Right lobe of liver (tissue), 6 donors: ENCODE data around the gene B4GALT1. TPM values are rescaled to one million over a fixed set of nuclear protein-coding genes. Genes with fewer than 3 reads are reported as not detected.

Experiments
- ATAC-seq, 4 donors: fragments of 200-7000 bp; cut with Tn5 transposase; one replicate each; pipeline ENCODE4 v1.9.1; 2020; ENCODE audit warnings: mild to moderate bottlenecking in 4 of 4, moderate library complexity in 4 of 4
- DNase-seq, 3 donors: peaks; one replicate each; pipeline ENCODE4 v3.0.0-alpha.2; 2020
- H3K27ac ChIP-seq, 3 donors: fragments of 200-600 bp; one replicate each; pipeline ENCODE4 v1.8.0; 2022
- H3K27me3 ChIP-seq, 2 donors: fragments of 200-600 bp; one replicate each; pipeline ENCODE4 v1.8.0; 2022
- H3K36me3 ChIP-seq, 4 donors: fragments of 200-600 bp; sonication (generic) in 1 of 4; one replicate each; pipeline versions ENCODE4 v1.5.1 to v1.8.0; 2017 to 2022; ENCODE audit warnings: control low read depth in 1 of 4
- H3K4me1 ChIP-seq, 4 donors: fragments of 200-600 bp; sonication (generic) in 1 of 4; one replicate each; pipeline versions ENCODE4 v1.5.1 to v1.8.0; 2017 to 2022; ENCODE audit warnings: control low read depth in 1 of 4
- H3K4me3 ChIP-seq, 3 donors: fragments of 200-600 bp; one replicate each; pipeline ENCODE4 v1.8.0; 2022
- H3K9me3 ChIP-seq, 4 donors: fragments of 200-600 bp; sonication (generic) in 1 of 4; one replicate each; pipeline versions ENCODE4 v1.5.1 to v1.8.0; 2017 to 2022; ENCODE audit warnings: control low read depth in 1 of 4
- CTCF ChIP-seq, 4 donors: fragments of 200-600 bp in 3 of 4; fragments of 450-650 bp in 1 of 4; IDR thresholded peaks; one replicate each; pipeline versions ENCODE4 v1.5.1 to v1.8.0; 2016 to 2022; ENCODE audit warnings: antibody characterized with exemption in 4 of 4, mild to moderate bottlenecking in 2 of 4
- POLR2A ChIP-seq: fragments of 450-650 bp; IDR thresholded peaks from one replicate; pipeline ENCODE4 v1.6.1; 2017; ENCODE audit warnings: antibody characterized with exemption, mild to moderate bottlenecking
- WGBS: methylation state at CpG from one replicate; pipeline ENCODE4 v1.1.6; 2018; ENCODE audit warnings: low coverage, low lambda C conversion rate; ENCODE audit not compliant: insufficient coverage; ENCODE audit errors: missing lambda C conversion rate; 5-methylcytosine and 5-hydroxymethylcytosine counted together
- intact Hi-C, 2 donors: fragments of 100-400 bp; cut with DNase I; formaldehyde crosslinking; loops; one replicate each; pipeline versions ENCODE4 v1.11.2 to v1.14.1; 2022
- total RNA-seq, 6 experiments: library from RNA; depleted of rRNA in 2 of 6; stranded (reverse); fragments of >200 nt in 2 of 6; fragmentation: NEBNext Ultra II Directional in 3 of 6; extraction: Animal tissue kit (Norgen Biotek cat#: 25700) in 3 of 6; gene quantifications; one replicate each; pipeline versions ENCODE4 v1.1.0 to v1.2.4, GENCODE V29; 2016 to 2023
- donor health status: DM: no; HTN: yes; CAD: no.
- donor health status: DM: no; HTN: no; CAD: no.
- donor health status: DM: no; HTN: no; CAD: no.
- donor health status: DM: no; HTN: yes; CAD: no.
- donor health status: DM: no; HTN: yes; CAD: no.

Gene B4GALT1
- total RNA-seq, 6 experiments from 2014 or later, result 48.5 to 145 (median 79.5) TPM

DNA sequence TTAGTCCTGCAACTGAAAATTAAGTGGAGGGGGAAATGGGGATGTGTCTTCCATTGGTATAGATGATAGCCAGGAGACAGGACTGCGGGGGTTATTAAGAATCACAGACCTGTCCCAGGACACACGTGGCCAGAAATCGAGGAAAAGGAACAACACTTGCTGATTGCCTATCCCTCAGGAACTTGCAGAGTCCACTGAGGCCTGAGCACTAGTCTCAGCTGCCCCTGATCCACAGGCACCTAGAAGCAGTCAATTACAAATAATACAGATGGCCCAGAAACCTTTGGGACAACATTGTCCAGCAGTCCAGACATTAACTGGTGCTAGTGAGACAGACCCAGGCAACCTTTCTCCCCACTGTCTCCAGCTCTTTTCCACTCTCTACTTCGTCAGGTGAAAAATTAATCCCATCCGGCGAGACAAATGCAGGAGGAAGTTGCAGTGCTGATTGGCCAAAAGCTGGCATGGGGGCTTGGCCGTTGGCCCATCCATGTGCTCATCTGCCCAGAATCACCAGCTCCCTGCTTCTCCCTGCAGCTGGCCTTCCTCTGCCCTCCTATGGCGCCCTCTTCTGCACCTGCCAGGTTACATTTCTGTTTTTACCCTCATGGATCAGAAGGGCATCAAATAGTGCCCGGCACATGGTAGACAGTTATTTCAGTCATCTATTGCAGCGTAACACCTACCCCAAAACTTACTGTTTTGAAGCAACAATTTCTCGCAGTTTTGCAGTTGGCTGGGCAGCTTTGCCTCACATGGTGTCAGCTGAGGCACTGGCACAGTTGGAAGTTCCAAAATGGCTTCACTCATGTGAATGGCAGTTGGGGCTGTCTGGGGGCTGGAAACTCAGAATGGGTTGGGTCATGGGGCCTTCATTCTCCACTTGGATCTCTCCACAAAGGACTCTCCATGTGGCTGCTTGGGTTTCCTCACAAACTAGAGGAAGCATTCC lies 3.6 kb upstream of the B4GALT1 start:
- intact Hi-C loops, result loop anchor here in 1 of 2 donors (10.0 kb wide), 1 partner anchor 86 kb away; no protein-coding TSS in a partner anchor
- peak; percentile 54 to 73 (median 64) for TF ChIP-seq CTCF (IDR thresholded peaks at IDR 0.05)
- TF ChIP-seq POLR2A, result peak; percentile 73
- peak; percentile 42 to 62 (median 53) for ATAC-seq
- H3K27ac ChIP-seq, result peak overlapping the region; percentile 83 to 93 (median 84)
- H3K27me3 ChIP-seq, result no peaks in the 10 kb centered on the region
- no peaks in the 10 kb centered on the region for H3K9me3 ChIP-seq
- DNase-seq, result peak; percentile 89 to 94 (median 93)
- H3K4me1 ChIP-seq, result peaks cover 0 to 41% (median 17%) of the 10 kb centered on the region in 4 donors
- no peaks in the 10 kb centered on the region for H3K36me3 ChIP-seq
- no peak overlapping the region for H3K4me3 ChIP-seq
- 31% methylated on average over 7 of the region's 11 CpGs for WGBS

- H3K4me1 ChIP-seq, result peaks cover 0 to 42% (median 17%) of the 10 kb centered on the region in 4 donors
- no peaks in the 10 kb centered on the region for H3K27me3 ChIP-seq
- TF ChIP-seq CTCF (IDR thresholded peaks at IDR 0.05) (no peak), POLR2A (no peak)
- 33% methylated on average over 1 of the region's 1 CpG for WGBS
- DNase-seq (no peak), ATAC-seq (no peak)
- no peaks in the 10 kb centered on the region for H3K9me3 ChIP-seq
- intact Hi-C loops, result loop anchor here in 1 of 2 donors (10.0 kb wide), 1 partner anchor 84 kb away; no protein-coding TSS in a partner anchor
- no peaks in the 10 kb centered on the region for H3K36me3 ChIP-seq
- no peak overlapping the region for H3K4me3 ChIP-seq
- H3K27ac ChIP-seq, result peak overlapping the region in 1 of 3 donors; percentile 99
Measured at GRCh38 chr9:33168941-33169544, 1.9 kb upstream of the B4GALT1 start.

- no peak for TF ChIP-seq CTCF (IDR thresholded peaks at IDR 0.05)
- no peak for TF ChIP-seq POLR2A
- peak overlapping the region; percentile 63 to 99 (median 91) for H3K27ac ChIP-seq
- peaks cover 0 to 47% (median 16%) of the 10 kb centered on the region in 4 donors for H3K4me1 ChIP-seq
- DNase-seq (no peak), ATAC-seq (no peak)
- no peaks in the 10 kb centered on the region for H3K36me3 ChIP-seq
- no peaks in the 10 kb centered on the region for H3K27me3 ChIP-seq
- H3K4me3 ChIP-seq, result peak overlapping the region; percentile 52 to 95 (median 88)
- no peaks in the 10 kb centered on the region for H3K9me3 ChIP-seq
- intact Hi-C loops, result loop anchor here in 1 of 2 donors (10.0 kb wide), 1 partner anchor 83 kb away; no protein-coding TSS in a partner anchor
- WGBS, result 38% methylated on average over 6 of the region's 8 CpGs
Measured at GRCh38 chr9:33167972-33168461, 881 bp upstream of the B4GALT1 start.

GRCh38 chr9:33166231-33167083 lies 679 bp downstream of the B4GALT1 start:
- intact Hi-C loops, result loop anchor here in 1 of 2 donors (10.0 kb wide), 1 partner anchor 82 kb away; no protein-coding TSS in a partner anchor
- peak overlapping the region; percentile 98 to 99 (median 99) for H3K27ac ChIP-seq
- peak in 2 of 3 donors; percentile 62 to 77 for DNase-seq
- ATAC-seq, result peak; percentile 1 to 26 (median 12)
- H3K9me3 ChIP-seq, result no peaks in the 10 kb centered on the region
- H3K4me3 ChIP-seq, result peak overlapping the region; percentile 82 to 95 (median 88)
- no peaks in the 10 kb centered on the region for H3K27me3 ChIP-seq
- no peaks in the 10 kb centered on the region for H3K36me3 ChIP-seq
- WGBS, result under 1% methylated on average over 20 of the region's 51 CpGs
- peaks cover 0 to 50% (median 16%) of the 10 kb centered on the region in 4 donors for H3K4me1 ChIP-seq
- no peak for TF ChIP-seq POLR2A
